ENCODE measurements around the gene ALKBH7.
"Not testable (repeated sequence)": the region's sequence is repeated elsewhere in the genome, so short reads cannot be mapped to it uniquely, and the experiment has no call there.

The ALKBH7 gene

DNA sequence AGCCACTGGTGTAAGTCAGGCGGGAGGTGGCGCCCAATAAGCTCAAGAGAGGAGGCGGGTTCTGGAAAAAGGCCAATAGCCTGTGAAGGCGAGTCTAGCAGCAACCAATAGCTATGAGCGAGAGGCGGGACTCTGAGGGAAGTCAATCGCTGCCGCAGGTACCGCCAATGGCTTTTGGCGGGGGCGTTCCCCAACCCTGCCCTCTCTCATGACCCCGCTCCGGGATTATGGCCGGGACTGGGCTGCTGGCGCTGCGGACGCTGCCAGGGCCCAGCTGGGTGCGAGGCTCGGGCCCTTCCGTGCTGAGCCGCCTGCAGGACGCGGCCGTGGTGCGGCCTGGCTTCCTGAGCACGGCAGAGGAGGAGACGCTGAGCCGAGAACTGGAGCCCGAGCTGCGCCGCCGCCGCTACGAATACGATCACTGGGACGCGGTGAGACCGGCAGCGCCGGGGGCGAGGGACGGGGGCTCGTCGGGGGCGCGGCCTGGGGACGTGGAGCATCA lies at the start of gene ALKBH7:
Gene ALKBH7 (plus strand): TSS at position 201 of the 502 bp plus-strand sequence. CDS start 27 bp downstream, at position 228.
- peak; percentile 100 for DNase-seq (ENCODE audit: low read depth)

GRCh38 chr19:6324757-6325156 lies 47.8 kb upstream of the ALKBH7 start:
- DNase-seq (ENCODE audit: low read depth), result no peak

DNA sequence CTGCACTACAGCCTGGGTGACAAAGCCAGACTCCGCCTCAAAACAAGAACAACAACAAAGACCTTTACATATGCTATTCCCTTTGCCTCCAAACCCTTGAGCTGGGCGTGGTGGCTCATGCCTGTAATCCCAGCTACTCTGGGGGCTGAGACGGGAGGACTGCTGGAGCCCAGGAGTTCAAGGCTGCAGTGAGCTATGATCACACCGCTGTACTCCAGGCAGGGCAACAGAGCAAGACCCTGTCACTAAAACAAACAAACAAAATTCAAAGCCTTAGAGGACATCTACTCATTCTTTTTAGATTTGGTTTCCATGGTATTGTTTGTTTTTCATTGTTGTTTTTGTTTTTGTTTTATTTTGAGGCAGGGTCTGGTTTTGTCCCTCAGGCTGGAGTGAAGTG lies 47.0 kb upstream of the ALKBH7 start:
- no peak for DNase-seq (ENCODE audit: low read depth)

DNA sequence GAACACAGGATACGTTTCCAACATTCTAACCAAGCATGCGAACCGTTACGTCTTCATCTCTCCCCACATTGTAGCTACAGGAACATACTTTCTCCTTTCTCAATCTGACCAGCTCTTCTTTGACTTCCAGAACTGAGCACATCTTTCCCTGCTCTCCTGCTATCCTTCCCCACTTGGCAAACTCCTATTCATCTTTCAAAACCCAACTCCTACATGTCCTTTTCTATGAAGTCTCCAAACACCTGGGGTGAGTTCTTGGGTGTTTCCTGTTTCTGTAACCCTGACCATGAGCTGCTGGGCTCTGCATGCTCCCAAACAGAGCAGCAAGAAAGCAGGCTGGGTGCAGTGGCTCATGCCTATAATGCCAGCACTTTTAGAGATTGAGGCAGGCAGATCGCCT lies 45.8 kb upstream of the ALKBH7 start:
- DNase-seq (ENCODE audit: low read depth), result no peak

DNA sequence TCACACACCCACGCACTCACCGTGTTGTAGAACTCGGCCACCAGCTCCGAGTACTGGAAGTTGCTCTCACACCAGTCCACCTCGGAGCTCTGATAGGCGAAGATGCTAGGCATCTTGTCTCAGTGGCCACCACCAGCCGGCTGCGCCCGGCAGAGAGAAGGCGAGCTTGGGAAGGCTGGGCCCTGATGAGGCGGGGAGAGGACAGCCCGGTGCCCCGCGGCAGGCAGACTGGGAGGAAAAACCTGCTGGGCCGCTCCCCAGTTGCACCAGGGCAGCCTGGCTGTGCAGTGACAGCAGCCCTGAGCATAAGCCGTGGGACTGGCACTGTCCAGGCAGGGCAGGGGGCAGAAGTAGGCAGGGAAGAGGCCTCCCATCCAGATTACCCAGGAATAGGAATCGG lies 39.2 kb upstream of the ALKBH7 start, which contains the start of gene ACER1:
Gene ACER1 (minus strand): TSS at position 174 of the 400 bp plus-strand sequence. CDS start 61 bp downstream, at position 113.
- no peak for DNase-seq (ENCODE audit: low read depth)

DNA sequence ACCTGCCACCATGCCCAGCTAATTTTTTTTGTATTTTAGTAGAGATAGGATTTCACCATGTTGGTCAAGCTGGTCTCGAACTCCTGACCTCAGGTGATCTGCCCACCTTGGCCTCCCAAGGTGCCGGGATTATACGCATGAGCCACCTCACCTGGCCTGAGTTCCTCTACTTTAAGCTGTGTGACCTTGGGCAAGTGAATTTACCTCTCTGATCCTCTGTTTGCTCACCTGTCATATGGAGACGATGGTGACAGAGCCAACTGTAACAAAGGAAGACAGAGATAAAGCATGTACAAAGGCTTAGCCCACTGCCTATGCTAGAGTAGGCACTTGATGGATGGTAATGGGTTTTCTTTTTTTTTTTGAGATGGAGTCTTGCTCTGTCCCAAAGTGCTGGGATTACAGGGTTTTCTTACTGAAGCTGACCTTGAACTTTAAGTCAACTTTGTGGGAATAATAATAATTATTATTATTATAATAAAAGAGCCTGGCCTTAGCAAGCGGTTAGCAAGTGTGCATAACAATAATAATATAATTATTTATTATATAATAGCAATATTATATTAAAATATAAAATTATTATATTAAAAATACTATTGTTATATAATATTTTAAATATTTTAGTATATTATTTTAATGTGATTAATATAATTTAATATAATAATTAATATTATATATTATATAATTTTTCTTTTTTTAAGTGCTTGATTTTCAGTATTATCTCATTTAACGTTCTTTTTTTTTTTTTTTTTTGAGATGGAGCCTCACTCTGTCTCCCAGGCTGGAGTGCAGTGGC lies 37.9 kb upstream of the ALKBH7 start:
- DNase-seq (ENCODE audit: low read depth), result no peak

GRCh38 chr19:6340493-6341201 lies 31.9 kb upstream of the ALKBH7 start:
- no peak for DNase-seq (ENCODE audit: low read depth)

GRCh38 chr19:6343462-6343861 lies 29.1 kb upstream of the ALKBH7 start:
- no peak for DNase-seq (ENCODE audit: low read depth)

DNA sequence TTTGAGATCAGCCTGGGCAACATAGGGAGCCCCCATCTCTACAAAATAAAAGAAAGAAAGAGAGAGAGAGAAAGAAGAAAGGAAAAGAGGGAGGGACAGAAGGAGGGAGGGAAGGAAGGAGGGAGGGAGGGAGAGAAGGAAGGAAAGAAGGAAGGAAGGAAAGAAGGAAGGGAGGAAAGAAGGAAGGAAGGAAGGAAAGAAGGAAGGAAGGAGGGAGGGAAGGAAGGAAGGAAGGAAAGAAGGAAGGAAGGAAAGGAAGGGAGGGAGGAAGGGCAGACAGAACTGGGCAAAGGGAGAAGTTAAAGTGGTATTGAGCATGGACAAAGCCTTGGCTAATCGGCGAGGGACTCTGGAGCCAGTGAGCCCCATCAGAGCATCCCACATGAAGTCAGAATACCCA lies 23.3 kb upstream of the ALKBH7 start:
- not testable (repeated sequence) for DNase-seq (ENCODE audit: low read depth)

DNA sequence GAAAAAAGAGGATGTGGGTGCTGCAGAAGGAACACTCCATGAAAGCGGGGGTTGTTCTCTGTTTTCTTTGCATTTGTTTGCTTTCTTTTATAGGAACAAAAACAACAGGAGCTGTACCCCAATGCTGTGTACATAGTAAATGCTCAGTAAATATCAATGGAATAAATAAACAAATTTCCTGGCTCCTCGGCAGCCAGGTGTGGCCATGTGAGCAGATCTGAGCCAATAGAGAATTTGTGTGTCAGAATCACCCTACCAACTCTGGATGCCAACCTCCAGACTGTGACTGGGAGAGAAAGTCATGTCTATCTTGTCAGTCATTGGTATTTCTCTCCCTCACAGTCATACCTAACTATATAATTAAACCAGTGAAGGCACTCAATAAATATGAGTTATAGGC lies 21.9 kb upstream of the ALKBH7 start:
- no peak for DNase-seq (ENCODE audit: low read depth)

DNA sequence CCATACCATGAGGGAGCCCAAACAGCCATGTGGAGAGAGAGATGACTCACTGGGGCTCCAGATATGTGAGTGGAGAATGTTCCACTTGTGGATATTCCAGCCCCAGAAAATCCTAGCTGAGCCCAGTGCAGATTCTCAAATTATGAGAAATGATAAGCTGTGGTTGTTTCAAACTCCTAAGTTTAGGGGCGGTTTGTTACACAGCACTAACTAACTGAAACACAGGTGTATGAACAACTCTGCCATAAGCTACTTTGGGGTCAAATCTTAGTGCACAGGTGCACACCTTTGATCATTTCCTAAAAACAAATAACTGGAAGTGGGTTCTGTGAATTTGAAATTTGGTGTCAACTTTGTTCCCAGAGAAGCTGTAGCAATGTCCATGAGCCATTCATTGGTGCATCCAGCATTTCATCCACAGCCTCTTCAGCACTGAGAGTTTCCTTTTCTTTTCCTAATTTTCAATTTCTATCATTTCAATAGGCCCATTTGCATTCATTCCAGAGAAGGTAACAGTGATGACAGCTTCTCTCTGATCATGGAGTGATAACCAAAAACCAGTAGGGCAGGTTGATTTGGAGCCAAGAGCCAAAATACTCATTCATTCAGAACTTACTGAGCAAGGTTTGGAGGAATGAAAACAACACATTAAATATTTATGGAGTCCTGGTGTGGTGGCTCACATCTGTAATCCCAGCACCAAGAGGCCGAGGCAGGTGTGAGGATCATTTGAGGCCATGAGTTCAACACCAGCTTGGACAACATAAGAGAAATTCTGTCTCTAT lies 20.0 kb upstream of the ALKBH7 start:
- no peak for DNase-seq (ENCODE audit: low read depth)

GRCh38 chr19:6354098-6354674 lies 18.4 kb upstream of the ALKBH7 start:
- no peak for DNase-seq (ENCODE audit: low read depth)

DNA sequence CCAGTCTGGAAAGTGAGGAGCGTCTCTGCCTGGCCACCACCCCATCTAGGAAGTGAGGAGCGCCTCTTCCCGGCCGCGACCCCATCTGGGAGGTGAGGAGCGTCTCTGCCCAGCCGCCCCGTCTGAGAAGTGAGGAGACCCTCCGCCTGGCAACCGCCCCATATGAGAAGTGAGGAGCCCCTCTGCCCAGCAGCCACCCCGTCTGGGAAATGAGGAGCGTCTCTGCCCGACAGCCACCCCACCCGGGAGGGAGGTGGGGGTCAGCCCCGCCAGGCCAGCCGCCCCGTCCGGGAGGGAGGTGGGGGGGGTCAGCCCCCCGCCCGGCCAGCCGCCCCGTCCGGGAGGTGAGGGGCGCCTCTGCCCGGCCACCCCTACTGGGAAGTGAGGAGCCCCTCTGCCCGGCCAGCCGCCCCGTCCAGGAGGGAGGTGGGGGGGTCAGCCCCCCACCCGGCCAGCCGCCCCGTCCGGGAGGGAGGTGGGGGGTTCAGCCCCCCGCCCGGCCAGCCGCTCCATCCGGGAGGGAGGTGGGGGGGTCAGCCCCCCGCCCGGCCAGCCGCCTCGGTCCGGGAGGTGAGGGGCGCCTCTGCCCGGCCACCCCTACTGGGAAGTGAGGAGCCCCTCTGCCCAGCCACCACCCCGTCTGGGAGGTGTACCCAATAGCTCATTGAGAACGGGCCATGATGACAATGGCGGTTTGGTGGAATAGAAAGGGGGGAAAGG lies 17.1 kb upstream of the ALKBH7 start:
- DNase-seq (ENCODE audit: low read depth), result not testable (repeated sequence)

DNA sequence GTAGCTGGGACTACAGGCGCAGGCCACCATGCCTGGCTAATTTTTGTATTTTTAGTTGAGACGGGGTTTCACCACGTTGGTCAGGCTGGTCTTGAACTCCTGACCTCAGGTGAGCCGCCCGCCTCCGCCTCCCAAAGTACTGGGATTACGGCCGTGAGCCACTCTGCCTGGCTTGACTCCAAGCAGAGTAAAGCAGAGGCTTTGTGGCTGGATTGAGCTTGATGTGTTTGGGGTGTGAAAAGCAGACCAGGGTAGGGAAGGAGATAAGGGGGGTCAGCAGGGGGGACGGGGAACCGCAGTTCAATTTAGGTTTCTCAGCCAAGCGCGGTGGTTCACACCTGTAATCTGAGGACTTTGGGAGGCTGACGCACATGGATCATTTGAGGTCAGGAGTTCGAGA lies 15.4 kb upstream of the ALKBH7 start:
- no peak for DNase-seq (ENCODE audit: low read depth)

DNA sequence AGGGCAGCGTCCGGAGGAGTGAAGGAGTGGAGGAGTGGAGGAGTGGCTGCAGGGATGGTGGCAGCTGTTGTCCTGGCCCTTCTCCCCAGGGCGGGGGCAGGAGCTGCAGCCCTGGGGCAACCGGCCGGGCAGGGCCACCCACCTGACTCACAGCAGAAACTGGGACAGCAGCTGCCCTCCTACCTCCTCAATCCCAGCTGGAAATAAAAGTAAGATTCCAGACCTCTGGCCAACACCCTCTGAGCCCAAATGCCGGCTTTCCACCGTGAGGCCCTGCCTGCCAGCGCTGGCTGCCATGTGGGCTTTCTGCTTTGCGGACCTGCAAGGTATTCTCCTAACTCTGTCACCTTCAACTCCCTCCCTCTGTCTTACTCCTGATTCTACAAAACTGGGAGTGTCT lies 14.6 kb upstream of the ALKBH7 start:
- no peak for DNase-seq (ENCODE audit: low read depth)

GRCh38 chr19:6359568-6360341 lies 12.8 kb upstream of the ALKBH7 start:
- DNase-seq (ENCODE audit: low read depth), result no peak

GRCh38 chr19:6360445-6360844 lies 12.1 kb upstream of the ALKBH7 start:
- DNase-seq (ENCODE audit: low read depth), result not testable (repeated sequence)

- DNase-seq (ENCODE audit: low read depth), result not testable (repeated sequence)
Measured at GRCh38 chr19:6360857-6361216, 11.8 kb upstream of the ALKBH7 start.

DNA sequence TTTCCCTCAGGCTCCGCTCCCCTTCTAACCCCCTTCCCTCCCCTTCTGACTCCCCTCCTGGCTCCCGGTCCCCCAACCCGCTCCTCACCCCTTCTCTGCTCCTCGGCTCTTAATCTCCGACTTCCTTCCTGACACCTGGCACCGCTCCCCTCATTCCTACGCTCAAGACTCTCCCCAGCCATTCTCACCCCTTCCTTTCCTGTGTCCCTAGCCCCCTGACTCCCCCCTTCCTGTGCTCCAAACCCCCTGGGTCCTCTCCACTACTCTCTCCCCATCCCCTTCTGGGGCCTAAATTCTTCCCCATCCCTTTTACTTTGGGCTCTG lies 10.6 kb upstream of the ALKBH7 start:
- DNase-seq (ENCODE audit: low read depth), result no peak

DNA sequence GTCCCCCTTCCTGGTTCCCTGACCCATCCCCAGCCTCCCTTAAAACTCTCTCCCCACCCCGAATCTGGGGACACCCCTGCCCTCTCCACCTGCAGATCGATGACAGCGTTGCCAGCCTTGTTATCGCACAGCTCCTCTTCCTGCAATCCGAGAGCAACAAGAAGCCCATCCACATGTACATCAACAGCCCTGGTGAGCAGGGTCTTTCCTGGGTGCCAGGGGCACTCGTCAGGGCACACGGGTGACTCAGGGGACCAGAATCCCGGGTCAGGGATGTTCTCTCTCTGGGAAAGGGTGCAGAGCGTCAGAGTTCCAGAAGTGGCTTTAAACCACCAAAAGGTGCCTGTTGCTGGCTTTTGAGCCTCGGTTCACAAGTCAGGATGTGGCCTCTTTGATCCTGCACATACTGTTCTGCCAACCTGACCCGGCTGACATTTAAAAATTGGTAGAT lies 10.2 kb upstream of the ALKBH7 start:
- no peak for DNase-seq (ENCODE audit: low read depth)

DNA sequence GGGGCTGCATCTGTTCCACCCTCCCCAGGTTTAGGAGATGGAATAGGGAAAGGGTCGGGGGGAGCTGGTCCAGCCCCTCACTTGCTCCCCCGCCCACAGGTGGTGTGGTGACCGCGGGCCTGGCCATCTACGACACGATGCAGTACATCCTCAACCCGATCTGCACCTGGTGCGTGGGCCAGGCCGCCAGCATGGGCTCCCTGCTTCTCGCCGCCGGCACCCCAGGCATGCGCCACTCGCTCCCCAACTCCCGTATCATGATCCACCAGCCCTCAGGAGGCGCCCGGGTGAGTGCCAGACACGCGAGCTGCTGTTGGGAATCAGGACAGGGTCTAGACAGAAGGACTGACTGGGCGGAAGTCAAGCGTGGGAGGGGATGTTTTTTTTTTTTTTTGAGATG lies 8.2 kb upstream of the ALKBH7 start:
- DNase-seq (ENCODE audit: low read depth), result no peak

All from iris pigment epithelial cell (primary cell).